Large intestine (tissue), 3 donors: ENCODE results near the gene AXIN1. TPM values are rescaled to one million over a fixed set of nuclear protein-coding genes. Genes with fewer than 3 reads are reported as not detected.

Experiments used
- DNase-seq, 2 donors: peaks; one replicate each; pipeline versions ENCODE4 v3.0.0 to v3.0.0-alpha.2; 2013
- H3K27ac ChIP-seq: one replicate; pipeline ENCODE4 v1.5.1; 2013; ENCODE audit warnings: low read length
- H3K27me3 ChIP-seq: 2 replicates; pipeline ENCODE4 v1.6.1; 2013; ENCODE audit warnings: low read length; ENCODE audit not compliant: control insufficient read depth, insufficient read depth
- H3K36me3 ChIP-seq: 2 replicates; pipeline ENCODE4 v1.6.1; 2013; ENCODE audit warnings: low read length; ENCODE audit not compliant: control insufficient read depth, insufficient read depth
- H3K4me1 ChIP-seq: one replicate; pipeline ENCODE4 v1.6.1; 2013; ENCODE audit warnings: low read length; ENCODE audit not compliant: control insufficient read depth, insufficient read depth
- H3K4me3 ChIP-seq: one replicate; pipeline ENCODE4 v1.5.1; 2013; ENCODE audit warnings: low read length
- H3K9me3 ChIP-seq: one replicate; pipeline ENCODE4 v1.6.1; 2013; ENCODE audit warnings: mild to moderate bottlenecking, low read depth, low read length, moderate library complexity; ENCODE audit not compliant: control insufficient read depth
- WGBS: methylation state at CpG from one replicate; pipeline ENCODE4 v1.1.5; 2013; ENCODE audit warnings: low lambda C conversion rate; ENCODE audit not compliant: insufficient coverage; 5-methylcytosine and 5-hydroxymethylcytosine counted together
- polyA plus RNA-seq: library from polyadenylated mRNA; unstranded; fragments of 120-200 nt; gene quantifications from one replicate; pipeline ENCODE4 v1.2.1, GENCODE V29; 2013

AXIN1 gene
- polyA plus RNA-seq, 1 donor: 29.8 TPM

DNA sequence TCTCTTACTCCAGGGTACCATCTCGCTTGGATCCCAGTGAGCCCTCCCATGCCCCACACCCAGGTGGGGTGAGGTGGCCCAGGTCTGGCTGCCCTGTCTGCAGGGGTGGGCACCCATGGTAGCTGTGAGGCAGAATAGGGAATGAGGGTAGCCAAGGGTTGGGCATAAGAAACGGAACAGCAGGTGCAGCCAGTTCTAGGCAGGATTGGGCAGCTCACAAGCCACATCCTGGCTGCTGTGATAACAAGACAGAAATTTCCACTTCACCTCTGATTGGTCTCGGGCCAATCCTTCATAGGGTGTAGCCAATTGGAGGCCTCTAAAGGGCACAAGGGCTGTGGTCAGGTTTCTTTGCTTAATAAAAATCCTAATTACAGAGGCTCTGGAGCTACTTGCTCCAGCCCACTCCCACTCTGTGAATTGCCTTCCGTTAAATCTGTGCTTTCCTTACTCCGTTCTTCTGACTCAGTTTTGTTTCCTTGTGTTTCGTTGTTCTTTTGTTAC lies 73.6 kb downstream of the AXIN1 start:
- Histone ChIP-seq H3K27me3 (peaks cover 71% of the 10 kb centered on the region), H3K4me1 (peaks cover 14% of the 10 kb centered on the region), H3K36me3 (no peaks in the 10 kb centered on the region), H3K9me3 (peaks cover 17% of the 10 kb centered on the region), H3K27ac (no peak overlapping the region), H3K4me3 (no peak overlapping the region)
- peak in 1 of 2 donors; percentile 39 for DNase-seq
- WGBS: 51% methylated on average over 3 of the region's 6 CpGs

GRCh38 chr16:276426-277077 lies 76.0 kb downstream of the AXIN1 start:
- no peak overlapping the region for H3K4me3 ChIP-seq
- no CpG with 5 or more reads among the region's 20 CpGs for WGBS
- H3K27me3 ChIP-seq: peaks cover 68% of the 10 kb centered on the region
- DNase-seq: no peak
- H3K27ac ChIP-seq: no peak overlapping the region
- H3K9me3 ChIP-seq: peaks cover 18% of the 10 kb centered on the region
- H3K4me1 ChIP-seq: peaks cover 14% of the 10 kb centered on the region
- H3K36me3 ChIP-seq: no peaks in the 10 kb centered on the region

DNA sequence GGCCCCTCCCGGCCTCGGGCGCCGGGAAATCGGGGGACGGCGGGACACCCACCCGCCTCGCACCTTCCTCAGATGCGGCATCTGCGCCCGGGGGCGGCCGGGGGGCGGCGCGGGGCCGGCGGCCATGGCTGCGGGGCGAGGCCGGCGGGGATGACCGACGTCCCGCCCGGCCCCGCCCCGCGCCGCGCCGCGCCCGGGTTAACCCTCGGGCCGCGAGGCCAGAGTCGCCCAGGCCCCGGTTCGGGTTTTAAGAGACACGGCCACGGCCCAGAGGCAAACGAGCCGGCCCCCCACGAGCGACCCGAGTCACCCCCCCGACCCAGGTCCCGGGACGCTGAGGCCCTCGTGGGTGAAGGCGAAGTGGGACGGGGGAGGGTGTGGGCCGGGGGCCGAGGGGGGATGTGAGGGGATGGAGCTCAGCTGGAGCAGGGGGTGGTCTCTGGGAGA lies 76.7 kb downstream of the AXIN1 start, which contains the start of gene RGS11:
Gene RGS11 (minus strand): TSS at position 159 of the 447 bp plus-strand sequence. CDS start 33 bp downstream, at position 126.
- H3K9me3 ChIP-seq: peaks cover 11% of the 10 kb centered on the region
- no peaks in the 10 kb centered on the region for H3K36me3 ChIP-seq
- H3K27ac ChIP-seq: no peak within 1 kb of the TSS
- no peak within 1 kb of the TSS for H3K4me3 ChIP-seq
- no CpG with 5 or more reads among the region's 56 CpGs for WGBS
- H3K27me3 ChIP-seq: peaks cover 64% of the 10 kb centered on the region
- DNase-seq: no peak
- peaks cover 9% of the 10 kb centered on the region for H3K4me1 ChIP-seq

DNA sequence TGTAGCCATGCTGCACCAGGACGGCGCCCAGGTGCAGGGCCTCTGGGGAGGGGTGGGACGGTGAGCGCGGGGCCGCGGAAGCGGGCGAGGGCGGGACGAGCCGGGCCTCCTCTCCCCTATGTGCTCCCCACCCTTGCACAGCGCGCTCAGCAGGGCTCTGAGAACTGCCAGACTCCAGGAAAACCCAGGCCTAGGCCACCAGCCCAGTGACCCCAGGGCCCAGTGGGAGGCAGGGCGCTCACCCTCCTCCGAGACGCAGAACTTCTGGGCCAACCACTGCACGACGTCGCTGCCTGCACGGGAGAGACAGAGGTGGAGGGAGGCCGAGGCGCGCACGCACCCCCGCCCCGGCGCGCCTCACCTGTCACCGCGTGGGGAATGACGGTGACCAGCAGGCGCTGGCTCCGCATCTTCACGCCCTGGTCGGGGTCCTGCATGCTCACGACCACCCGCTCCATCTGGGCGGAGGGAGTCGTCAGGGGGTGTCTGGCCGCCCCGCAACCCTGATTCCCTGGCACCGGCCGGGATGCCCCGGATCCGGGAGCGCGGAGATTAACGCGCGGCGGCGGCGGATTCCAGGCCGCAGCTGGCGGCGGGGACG lies 77.4 kb downstream of the AXIN1 start:
- no CpG with 5 or more reads among the region's 58 CpGs for WGBS
- Histone ChIP-seq H3K27ac (no peak overlapping the region), H3K9me3 (peaks cover 10% of the 10 kb centered on the region), H3K4me3 (no peak overlapping the region), H3K4me1 (peaks cover 7% of the 10 kb centered on the region), H3K27me3 (peaks cover 61% of the 10 kb centered on the region), H3K36me3 (no peaks in the 10 kb centered on the region)
- peak in 1 of 2 donors; percentile 32 for DNase-seq

- H3K27ac ChIP-seq: no peak overlapping the region
- no peak for DNase-seq
- peaks cover 7% of the 10 kb centered on the region for H3K9me3 ChIP-seq
- H3K27me3 ChIP-seq: peaks cover 48% of the 10 kb centered on the region
- WGBS: no CpG with 5 or more reads among the region's 30 CpGs
- H3K4me3 ChIP-seq: no peak overlapping the region
- H3K36me3 ChIP-seq: no peaks in the 10 kb centered on the region
- peaks cover 7% of the 10 kb centered on the region for H3K4me1 ChIP-seq
Observed at GRCh38 chr16:273547-274421, 78.7 kb downstream of the AXIN1 start.

- Histone ChIP-seq H3K4me3 (no peak overlapping the region), H3K27ac (no peak overlapping the region), H3K36me3 (no peaks in the 10 kb centered on the region), H3K27me3 (peaks cover 41% of the 10 kb centered on the region), H3K4me1 (peaks cover 7% of the 10 kb centered on the region), H3K9me3 (peaks cover 7% of the 10 kb centered on the region)
- no CpG with 5 or more reads among the region's 36 CpGs for WGBS
- no peak for DNase-seq
Observed at GRCh38 chr16:272633-273546, 79.6 kb downstream of the AXIN1 start.

DNA sequence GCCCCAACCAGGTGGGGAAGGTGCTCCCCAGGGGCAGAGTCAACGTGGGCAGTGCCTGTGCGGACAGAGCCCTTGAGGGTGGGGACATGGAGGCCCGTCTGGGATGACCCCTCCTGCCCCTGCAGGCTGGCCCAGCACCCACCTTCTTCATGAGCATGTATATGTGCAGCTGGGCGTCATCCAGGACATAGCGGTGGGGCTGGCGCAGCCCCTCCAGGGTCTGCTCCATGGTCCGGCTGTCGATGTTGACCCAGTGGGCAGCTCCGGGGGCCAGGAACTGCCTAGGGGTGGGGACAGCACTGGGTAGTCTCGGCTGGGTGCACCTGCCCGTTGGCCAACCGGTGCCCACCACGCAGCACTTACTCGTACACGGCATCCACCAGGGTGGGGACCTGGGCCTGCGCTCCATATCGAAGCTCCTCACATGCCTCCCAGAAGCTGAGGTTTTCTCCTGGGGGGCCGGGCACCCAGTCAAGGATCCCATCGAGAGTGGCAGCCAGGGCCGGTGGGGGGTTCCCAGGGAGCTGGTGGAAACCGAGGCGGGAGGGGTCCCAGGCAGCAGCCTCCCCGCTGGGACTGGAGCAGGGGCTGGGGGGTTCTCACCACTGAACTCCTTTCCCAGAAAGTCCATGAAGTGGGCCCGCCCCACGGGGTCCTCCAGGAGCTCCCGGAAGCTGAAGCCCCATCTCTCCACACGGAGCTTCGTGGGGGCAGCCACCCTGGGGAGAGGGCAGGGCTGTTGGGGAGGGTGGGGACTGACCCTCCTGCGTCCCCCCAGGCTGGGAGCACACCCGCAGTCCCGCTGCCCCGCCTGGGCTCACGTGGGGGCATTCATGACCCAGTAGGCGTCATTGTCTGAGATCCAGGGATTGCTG lies 81.9 kb downstream of the AXIN1 start:
- Histone ChIP-seq H3K4me3 (no peak overlapping the region), H3K9me3 (peaks cover 7% of the 10 kb centered on the region), H3K27me3 (peaks cover 31% of the 10 kb centered on the region), H3K4me1 (peaks cover 7% of the 10 kb centered on the region), H3K36me3 (no peaks in the 10 kb centered on the region), H3K27ac (no peak overlapping the region)
- no CpG with 5 or more reads among the region's 34 CpGs for WGBS
- DNase-seq: no peak

- Histone ChIP-seq H3K9me3 (peaks cover 2% of the 10 kb centered on the region), H3K27ac (no peak overlapping the region), H3K36me3 (peaks cover 11% of the 10 kb centered on the region), H3K4me1 (no peaks in the 10 kb centered on the region), H3K27me3 (peaks cover 19% of the 10 kb centered on the region), H3K4me3 (no peak overlapping the region)
- no peak for DNase-seq
- no CpG with 5 or more reads among the region's 24 CpGs for WGBS
Observed at GRCh38 chr16:269061-269796, 83.3 kb downstream of the AXIN1 start.
